GM18951 (cell line): ENCODE results near the gene ZFP62.
A peak's percentile ranks its signal among the peaks of the same experiment; 100 is the strongest.

Source experiments
- POLR2A ChIP-seq: IDR thresholded peaks from 4 replicates; pipeline ENCODE4 v1.6.1; 2011; ENCODE audit warnings: mild to moderate bottlenecking; ENCODE audit not compliant: insufficient read length, insufficient read depth; ENCODE audit errors: extremely low read depth
- in situ Hi-C: fragments of 300-500 bp; cut with MboI; formaldehyde crosslinking; loops from one replicate; pipeline ENCODE4 v1.12.0; 2022; ENCODE audit warnings: low sequenced_read_pairs, mixed read lengths, inconsistent platforms; ENCODE audit not compliant: unreplicated experiment

ZFP62 gene

GRCh38 chr5:180818677-180819341, 42.3 kb downstream of the ZFP62 start:
- TF ChIP-seq POLR2A, result no peak
- in situ Hi-C loops, result no loop called here

- TF ChIP-seq POLR2A, result no peak
- in situ Hi-C loops, result no loop called here
Observed at GRCh38 chr5:180817893-180818674, 43.0 kb downstream of the ZFP62 start.

GRCh38 chr5:180816608-180817534, 44.2 kb downstream of the ZFP62 start:
- in situ Hi-C loops, result no loop called here
- no peak for TF ChIP-seq POLR2A

- in situ Hi-C loops, result no loop called here
- TF ChIP-seq POLR2A, result no peak
Observed at GRCh38 chr5:180815293-180815917, 45.7 kb downstream of the ZFP62 start.

- in situ Hi-C loops, result no loop called here
- no peak for TF ChIP-seq POLR2A
Observed at GRCh38 chr5:180813420-180813819, 47.7 kb downstream of the ZFP62 start.

GRCh38 chr5:180811623-180812124, 49.4 kb downstream of the ZFP62 start:
- in situ Hi-C loops, result no loop called here
- no peak for TF ChIP-seq POLR2A

GRCh38 chr5:180810959-180811622, 50.0 kb downstream of the ZFP62 start:
- in situ Hi-C loops, result no loop called here

GRCh38 chr5:180810210-180810958, 50.7 kb downstream of the ZFP62 start:
- in situ Hi-C loops, result no loop called here
- TF ChIP-seq POLR2A, result peak; percentile 72

More at GRCh38 chr5:180810959-180811622, 50.0 kb downstream of the ZFP62 start:
- TF ChIP-seq POLR2A, result no peak

- peak; percentile 43 for TF ChIP-seq POLR2A
- in situ Hi-C loops, result no loop called here
Observed at GRCh38 chr5:180809403-180810209, 51.5 kb downstream of the ZFP62 start.

GRCh38 chr5:180808461-180809000, 52.5 kb downstream of the ZFP62 start:
- in situ Hi-C loops, result no loop called here
- TF ChIP-seq POLR2A, result no peak
